ENCODE results near the gene OR2AT4.

DNA sequence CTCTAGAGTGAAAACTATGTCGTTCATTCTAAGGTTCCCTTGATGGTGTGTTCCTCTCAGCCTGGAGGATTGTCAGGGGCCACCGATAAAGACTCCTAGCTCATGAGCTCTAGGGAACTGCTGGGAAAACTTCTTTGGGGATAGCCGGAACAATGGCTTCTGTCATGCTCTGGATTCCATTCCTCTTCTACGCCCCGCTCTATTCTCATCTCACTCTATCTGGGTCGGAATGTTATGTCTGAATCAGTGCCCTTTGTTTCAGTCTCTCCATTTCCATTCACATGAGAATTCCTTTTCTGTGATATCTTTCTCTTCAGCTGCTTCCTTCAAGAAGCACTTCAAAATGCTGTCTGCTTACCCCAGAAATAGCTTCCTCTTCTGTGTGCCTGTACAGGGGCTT is 37.3 kb upstream of the OR2AT4 start:
- TF ChIP-seq, protein P1, sequence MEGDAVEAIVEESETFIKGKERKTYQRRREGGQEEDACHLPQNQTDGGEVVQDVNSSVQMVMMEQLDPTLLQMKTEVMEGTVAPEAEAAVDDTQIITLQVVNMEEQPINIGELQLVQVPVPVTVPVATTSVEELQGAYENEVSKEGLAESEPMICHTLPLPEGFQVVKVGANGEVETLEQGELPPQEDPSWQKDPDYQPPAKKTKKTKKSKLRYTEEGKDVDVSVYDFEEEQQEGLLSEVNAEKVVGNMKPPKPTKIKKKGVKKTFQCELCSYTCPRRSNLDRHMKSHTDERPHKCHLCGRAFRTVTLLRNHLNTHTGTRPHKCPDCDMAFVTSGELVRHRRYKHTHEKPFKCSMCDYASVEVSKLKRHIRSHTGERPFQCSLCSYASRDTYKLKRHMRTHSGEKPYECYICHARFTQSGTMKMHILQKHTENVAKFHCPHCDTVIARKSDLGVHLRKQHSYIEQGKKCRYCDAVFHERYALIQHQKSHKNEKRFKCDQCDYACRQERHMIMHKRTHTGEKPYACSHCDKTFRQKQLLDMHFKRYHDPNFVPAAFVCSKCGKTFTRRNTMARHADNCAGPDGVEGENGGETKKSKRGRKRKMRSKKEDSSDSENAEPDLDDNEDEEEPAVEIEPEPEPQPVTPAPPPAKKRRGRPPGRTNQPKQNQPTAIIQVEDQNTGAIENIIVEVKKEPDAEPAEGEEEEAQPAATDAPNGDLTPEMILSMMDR (IDR thresholded peaks at IDR 0.05; ENCODE audit: low read depth, low read length), result no peak
- no peak for TF ChIP-seq POLR2A (IDR thresholded peaks at IDR 0.05; ENCODE audit: extremely low read depth, insufficient read length)
- TF ChIP-seq, protein P2, sequence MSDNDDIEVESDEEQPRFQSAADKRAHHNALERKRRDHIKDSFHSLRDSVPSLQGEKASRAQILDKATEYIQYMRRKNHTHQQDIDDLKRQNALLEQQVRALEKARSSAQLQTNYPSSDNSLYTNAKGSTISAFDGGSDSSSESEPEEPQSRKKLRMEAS (IDR thresholded peaks at IDR 0.05; ENCODE audit: low read depth, low read length), result no peak

All from NB4 (cell line).